SW480 (cell line): ENCODE results near the gene NDC80.

Experiments used
- DNase-seq: peaks from one replicate; pipeline ENCODE4 v3.0.0-alpha.2; 2016; ENCODE audit warnings: low spot score

The NDC80 gene

DNA sequence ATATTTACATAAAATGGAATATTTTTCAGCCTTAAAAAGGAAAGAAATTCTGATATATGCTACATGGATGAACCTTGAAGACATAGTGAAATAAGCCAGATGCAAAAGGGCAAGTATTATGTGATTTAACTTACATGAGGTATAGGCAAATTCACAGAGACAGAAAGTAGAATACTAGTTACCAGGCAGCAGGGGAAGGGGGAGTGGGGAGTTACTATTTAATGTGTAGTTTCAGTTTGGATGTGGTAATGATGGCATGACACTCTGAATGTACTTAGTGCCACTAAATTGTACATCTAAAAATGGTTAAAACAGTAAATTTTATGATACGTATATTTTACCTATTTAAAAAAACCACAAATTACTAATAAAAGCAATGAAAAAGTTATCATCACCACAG, 12.1 kb upstream of the NDC80 start:
- no peak for DNase-seq

GRCh38 chr18:2564373-2564772, 7.0 kb upstream of the NDC80 start:
- DNase-seq: no peak

- DNase-seq: no peak
Observed at GRCh38 chr18:2568129-2568528, 3.2 kb upstream of the NDC80 start.

DNA sequence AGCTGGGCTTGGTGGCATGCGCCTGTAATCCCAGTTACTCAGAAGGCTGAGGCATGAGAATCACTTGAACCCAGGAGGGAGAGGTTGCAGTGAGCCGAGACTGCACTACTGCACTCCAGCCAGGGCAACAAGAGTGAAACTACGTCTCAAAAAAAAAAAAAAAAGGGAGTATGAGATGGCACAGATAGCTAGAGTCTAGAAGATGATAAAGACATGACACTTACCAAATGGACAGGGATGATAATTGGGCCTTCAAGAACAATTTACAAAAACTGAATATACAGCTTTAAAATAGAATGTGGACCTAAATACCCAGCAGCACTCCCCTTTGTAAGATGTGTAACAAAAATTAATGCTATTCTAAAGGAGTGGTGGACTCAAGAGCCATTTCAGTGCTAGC, 2.8 kb upstream of the NDC80 start:
- no peak for DNase-seq

- no peak for DNase-seq
Observed at GRCh38 chr18:2569338-2570207, 1.8 kb upstream of the NDC80 start.

DNA sequence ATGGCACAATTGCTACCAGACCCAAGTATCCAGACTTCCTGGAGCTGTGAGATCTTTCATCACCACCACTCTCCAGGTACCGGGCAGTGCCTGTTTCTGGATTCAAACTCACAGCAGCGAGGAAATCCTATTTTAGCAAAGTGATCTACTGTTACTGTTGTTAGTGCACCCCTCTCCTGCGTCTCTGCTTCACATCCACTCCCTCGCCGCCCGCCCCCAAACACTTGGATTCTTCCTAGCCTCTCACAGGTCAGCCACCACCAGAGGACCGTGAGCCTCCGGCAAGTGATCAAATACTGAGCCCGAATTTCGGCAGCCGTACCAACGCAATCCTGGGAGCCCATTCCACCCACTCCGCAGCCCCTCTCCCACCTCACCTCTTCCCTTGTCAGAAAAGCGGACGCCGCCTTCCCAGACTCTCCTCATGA, 571 bp upstream of the NDC80 start:
- DNase-seq: peak; percentile 68

DNA sequence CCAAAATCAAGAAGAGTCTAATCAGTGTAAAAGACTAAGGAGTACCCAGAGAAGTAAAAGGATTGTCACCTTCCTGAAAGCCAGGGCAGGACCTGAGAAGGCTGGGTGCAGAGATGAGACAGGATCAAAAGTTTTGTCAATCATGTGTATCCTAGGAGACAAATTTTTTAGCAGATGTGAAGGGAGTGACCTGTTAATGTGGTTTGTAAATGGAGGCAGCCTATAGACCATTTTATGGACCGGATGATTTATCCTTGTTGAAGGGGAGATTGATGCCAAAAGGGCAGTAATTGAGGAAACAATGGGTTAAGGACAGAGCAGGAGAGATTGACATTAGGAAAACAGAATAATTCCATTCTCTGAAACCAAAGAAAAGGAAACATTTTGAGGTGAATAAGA, 813 bp downstream of the NDC80 start:
- DNase-seq: peak; percentile 43

- DNase-seq: no peak
Observed at GRCh38 chr18:2572892-2573291, 1.5 kb downstream of the NDC80 start.

DNA sequence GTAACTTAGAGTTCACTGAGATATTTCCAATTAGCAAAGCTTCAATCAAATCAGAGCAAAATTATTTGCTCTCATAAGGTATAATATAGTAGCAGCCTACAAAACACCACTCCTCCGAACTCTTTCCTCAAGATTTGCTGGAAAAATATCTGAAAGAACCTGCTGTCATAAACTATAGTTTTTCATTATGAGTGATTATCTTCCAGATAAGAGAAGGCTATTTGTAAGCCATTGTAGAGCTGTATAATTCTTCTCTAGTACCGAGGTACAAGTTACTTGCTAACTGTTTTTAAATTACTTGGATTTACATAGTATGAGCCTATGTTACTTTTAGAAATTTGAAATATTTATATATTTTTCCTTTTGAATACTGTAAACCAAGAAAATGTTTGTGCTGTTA, 2.1 kb downstream of the NDC80 start:
- DNase-seq: no peak

- DNase-seq: no peak
Observed at GRCh38 chr18:2587788-2588187, 16.4 kb downstream of the NDC80 start.

- DNase-seq: peak; percentile 24
Observed at GRCh38 chr18:2588666-2589344, 17.4 kb downstream of the NDC80 start.

- peak; percentile 97 for DNase-seq
Observed at GRCh38 chr18:2589345-2590068, 18.1 kb downstream of the NDC80 start.

GRCh38 chr18:2590303-2590702, 18.9 kb downstream of the NDC80 start:
- no peak for DNase-seq

DNA sequence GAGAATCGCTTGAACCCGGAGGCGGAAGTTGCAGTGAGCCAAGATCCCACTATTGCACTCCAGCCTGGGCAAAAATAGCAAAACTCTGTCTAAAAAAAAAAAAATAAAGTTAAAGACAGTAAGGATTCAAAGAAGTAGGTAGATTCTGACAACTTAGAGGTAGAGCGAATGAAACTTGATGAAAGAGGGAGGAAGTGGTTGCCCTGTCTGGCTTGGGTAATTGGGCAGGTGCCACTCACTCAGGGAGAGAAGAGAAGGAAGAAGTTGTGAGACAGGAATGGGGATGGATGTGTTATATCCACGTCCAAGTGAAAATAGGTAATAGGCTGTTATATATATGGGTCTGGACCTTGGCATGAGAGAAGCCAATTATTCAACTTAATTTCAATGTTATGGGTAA, 26.3 kb downstream of the NDC80 start:
- DNase-seq: no peak

DNA sequence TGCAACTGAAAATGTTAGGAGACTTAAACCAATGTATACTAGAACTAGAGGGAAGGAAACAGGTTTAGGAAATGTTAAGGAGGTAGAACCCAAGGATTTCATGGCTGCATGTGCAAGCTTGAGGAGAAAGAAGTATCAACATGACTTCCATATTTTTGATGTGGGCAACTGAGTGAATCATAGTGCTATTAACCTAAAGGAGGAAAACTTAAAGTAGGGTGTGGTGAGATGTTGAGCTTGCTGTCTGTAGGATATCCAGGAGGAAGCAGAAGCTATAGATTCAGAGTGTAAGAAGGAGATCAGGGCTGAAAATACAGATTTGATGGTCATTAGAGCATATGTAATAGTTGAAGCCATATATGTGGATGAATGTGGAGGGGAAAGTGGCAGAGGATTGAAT, 31.5 kb downstream of the NDC80 start:
- DNase-seq: no peak

- DNase-seq: no peak
Observed at GRCh38 chr18:2606335-2606734, 35.0 kb downstream of the NDC80 start.

- no peak for DNase-seq
Observed at GRCh38 chr18:2609604-2610003, 38.2 kb downstream of the NDC80 start.

GRCh38 chr18:2610549-2610948, 39.2 kb downstream of the NDC80 start:
- no peak for DNase-seq

- DNase-seq: no peak
Observed at GRCh38 chr18:2612996-2613395, 41.6 kb downstream of the NDC80 start.

GRCh38 chr18:2617401-2617998, 46.1 kb downstream of the NDC80 start:
- DNase-seq: no peak

- no peak for DNase-seq
Observed at GRCh38 chr18:2618009-2618408, 46.7 kb downstream of the NDC80 start.

DNA sequence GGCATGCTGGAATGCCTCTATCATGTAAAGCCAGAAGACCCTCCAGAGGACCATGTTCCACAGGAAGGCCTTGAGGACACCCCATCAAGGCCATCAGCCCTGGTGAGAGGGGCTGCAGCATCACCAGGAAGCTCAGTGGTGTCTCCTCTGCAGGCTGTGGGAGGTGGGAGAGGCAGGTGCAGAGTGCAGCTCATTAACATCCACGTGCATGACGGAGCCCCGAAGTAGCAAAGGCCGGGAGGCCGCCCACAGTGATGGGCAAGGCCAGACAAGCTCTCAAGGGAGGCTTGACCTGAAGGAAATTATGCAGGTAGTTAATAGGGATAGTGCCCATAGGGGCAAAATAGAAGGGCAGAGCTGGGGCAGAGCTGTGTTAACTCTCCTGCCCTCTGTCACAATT, 53.9 kb downstream of the NDC80 start:
- no peak for DNase-seq
